Fibroblast of lung (primary cell): ENCODE results near the gene SIRPB1.
"Not testable (repeated sequence)": the region's sequence is repeated elsewhere in the genome, so short reads cannot be mapped to it uniquely, and the experiment has no call there.

Experiments
- EZH2 ChIP-seq: IDR thresholded peaks from 2 replicates; pipeline ENCODE4 v1.5.1; 2012; ENCODE audit warnings: low read length, control low read depth, mild to moderate bottlenecking; ENCODE audit errors: missing control alignments
- TF ChIP-seq, protein P1 (sequence below), 2 donors: IDR thresholded peaks in 1 of 2; conservative IDR thresholded peaks in 1 of 2; 1 replicate in 1 of 2; 2 replicates in 1 of 2; pipeline ENCODE4 v1.5.1; 2011 to 2012; ENCODE audit warnings: low read length in 2 of 2, control low read depth in 1 of 2, inconsistent platforms in 1 of 2, low read depth in 1 of 2, mild to moderate bottlenecking in 1 of 2

- TF ChIP-seq, protein P1, sequence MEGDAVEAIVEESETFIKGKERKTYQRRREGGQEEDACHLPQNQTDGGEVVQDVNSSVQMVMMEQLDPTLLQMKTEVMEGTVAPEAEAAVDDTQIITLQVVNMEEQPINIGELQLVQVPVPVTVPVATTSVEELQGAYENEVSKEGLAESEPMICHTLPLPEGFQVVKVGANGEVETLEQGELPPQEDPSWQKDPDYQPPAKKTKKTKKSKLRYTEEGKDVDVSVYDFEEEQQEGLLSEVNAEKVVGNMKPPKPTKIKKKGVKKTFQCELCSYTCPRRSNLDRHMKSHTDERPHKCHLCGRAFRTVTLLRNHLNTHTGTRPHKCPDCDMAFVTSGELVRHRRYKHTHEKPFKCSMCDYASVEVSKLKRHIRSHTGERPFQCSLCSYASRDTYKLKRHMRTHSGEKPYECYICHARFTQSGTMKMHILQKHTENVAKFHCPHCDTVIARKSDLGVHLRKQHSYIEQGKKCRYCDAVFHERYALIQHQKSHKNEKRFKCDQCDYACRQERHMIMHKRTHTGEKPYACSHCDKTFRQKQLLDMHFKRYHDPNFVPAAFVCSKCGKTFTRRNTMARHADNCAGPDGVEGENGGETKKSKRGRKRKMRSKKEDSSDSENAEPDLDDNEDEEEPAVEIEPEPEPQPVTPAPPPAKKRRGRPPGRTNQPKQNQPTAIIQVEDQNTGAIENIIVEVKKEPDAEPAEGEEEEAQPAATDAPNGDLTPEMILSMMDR (conservative IDR thresholded peaks at IDR 0.05 in 1 of 2, IDR thresholded peaks at IDR 0.05 in 1 of 2; ENCODE audit: low read depth in 1 of 2, low read length in 2 of 2): not testable (repeated sequence)
- TF ChIP-seq EZH2: not testable (repeated sequence)
Observed at GRCh38 chr20:1638643-1639042, 18.8 kb upstream of the SIRPB1 start.
